ENCODE data around the gene CPZ. TPM values are rescaled to one million over a fixed set of nuclear protein-coding genes. Genes with fewer than 3 reads are reported as not detected.

The CPZ gene
- total RNA-seq = 17.5 and 22.4 TPM in 2 replicates

DNA sequence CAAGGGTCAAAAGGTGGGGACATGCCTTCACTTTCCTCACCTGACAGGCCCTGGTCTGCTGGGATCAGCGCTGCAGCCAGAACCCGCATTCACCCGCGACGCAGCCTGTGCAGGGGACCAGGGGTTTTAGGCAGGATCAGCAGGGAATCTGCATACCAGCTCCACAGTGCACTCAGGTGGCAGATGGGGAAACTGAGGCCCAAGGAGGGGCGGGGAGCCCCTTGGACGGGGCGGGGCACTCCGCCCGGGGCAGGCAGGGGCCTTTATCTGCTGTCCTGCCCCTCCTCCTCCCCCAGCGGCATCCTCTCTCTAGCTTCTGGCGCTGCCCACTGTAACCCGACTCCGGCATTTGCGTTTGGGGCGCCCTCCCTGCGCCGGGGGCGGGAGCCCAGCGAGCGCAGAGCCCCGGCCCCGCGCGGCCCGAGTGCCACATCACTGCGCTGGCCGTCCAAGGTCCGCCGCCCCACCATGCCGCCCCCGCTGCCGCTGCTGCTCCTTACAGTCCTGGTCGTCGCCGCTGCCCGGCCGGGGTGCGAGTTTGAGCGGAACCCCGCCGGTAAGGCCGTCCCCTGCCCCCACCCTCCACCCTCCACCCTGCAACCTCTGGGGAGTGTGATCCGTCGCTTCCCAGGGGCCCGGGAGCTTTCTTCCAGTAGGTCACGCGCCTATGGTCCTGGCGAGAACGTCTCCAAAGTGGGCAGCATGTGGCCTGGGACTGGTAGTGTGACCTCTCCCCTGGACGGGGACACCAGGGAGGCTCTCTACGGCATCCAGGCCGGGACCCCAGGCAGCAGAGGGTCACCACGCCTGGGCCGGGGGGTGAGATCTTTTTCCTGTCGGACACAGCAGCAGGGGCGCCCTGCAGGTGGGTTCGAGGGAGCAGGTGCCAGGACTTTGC is at the start of gene CPZ:
Gene CPZ (plus strand): TSS at position 400 of the 898 bp plus-strand sequence. CDS start 69 bp downstream, at position 469.

DNA sequence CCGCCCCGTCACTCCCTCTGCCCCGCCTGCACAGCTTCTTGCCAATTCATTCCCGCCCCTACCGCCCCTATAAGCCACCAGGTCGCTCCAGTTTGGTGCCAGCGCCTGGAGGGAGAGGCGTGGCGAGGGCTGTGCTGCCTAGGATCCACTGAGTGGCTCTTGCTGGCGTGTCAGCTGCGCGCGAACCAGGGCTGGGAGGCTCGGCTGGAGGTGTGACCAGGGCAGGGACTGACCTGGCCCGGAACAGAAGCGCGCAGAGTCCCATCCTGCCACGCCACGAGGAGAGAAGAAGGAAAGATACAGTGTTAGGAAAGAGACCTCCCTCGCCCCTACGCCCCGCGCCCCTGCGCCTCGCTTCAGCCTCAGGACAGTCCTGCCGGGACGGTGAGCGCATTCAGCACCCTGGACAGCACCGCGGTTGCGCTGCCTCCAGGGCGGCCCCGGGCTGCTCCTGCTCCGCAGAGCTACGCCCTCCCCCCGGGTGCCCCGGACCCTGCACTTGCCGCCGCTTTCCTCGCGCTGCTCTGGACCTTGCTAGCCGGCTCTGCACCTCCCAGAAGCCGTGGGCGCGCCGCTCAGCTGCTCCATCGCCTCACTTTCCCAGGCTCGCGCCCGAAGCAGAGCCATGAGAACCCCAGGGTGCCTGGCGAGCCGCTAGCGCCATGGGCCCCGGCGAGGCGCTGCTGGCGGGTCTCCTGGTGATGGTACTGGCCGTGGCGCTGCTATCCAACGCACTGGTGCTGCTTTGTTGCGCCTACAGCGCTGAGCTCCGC is 12.1 kb upstream of the CPZ start, which contains the start of gene GPR78:
Gene GPR78 (plus strand): TSS at position 72 of the 773 bp plus-strand sequence. CDS start 591 bp downstream, at position 663.

Other genes with a start within 250 kb of the CPZ start
- gene ACOX3, start 152.0 kb upstream of the CPZ start, total RNA-seq = 27.3 and 40.1 TPM in 2 replicates
- 17.5 and 22.1 TPM in 2 replicates for gene TRMT44, start 152.0 kb upstream of the CPZ start, total RNA-seq
- 0.97 and 1.9 TPM in 2 replicates for gene GPR78, start 12.4 kb upstream of the CPZ start, total RNA-seq

All from hair follicle dermal papilla cell (primary cell).